ENCODE measurements around the gene GATAD2B. TPM values are rescaled to one million over a fixed set of nuclear protein-coding genes. Genes with fewer than 3 reads are reported as not detected.
A peak's percentile ranks its signal among the peaks of the same experiment; 100 is the strongest.

GATAD2B gene
- total RNA-seq, 1 donor from 2014 or later, result 47.0 TPM

GRCh38 chr1:153773096-153773921, 149.5 kb downstream of the GATAD2B start:
- DNase-seq (ENCODE audit: low spot score), result peak; percentile 66
- Mint-ChIP-seq H3K27me3 (ENCODE audit: low read depth) (no peaks in the 10 kb centered on the region), H3K9me3 (ENCODE audit: low read depth) (no peaks in the 10 kb centered on the region), H3K4me1 (ENCODE audit: low read depth) (peaks cover 23% of the 10 kb centered on the region), H3K4me3 (ENCODE audit: unreplicated experiment) (no peak overlapping the region), H3K27ac (ENCODE audit: unreplicated experiment) (no peak overlapping the region), H3K36me3 (ENCODE audit: low read depth) (peaks cover 10% of the 10 kb centered on the region)
- TF ChIP-seq CTCF (IDR thresholded peaks at IDR 0.05), result no peak

- no peak overlapping the region for H3K4me3 Mint-ChIP-seq (ENCODE audit: unreplicated experiment)
- peaks cover 14% of the 10 kb centered on the region for H3K4me1 Mint-ChIP-seq (ENCODE audit: low read depth)
- peak; percentile 70 for DNase-seq (ENCODE audit: low spot score)
- H3K27me3 Mint-ChIP-seq (ENCODE audit: low read depth), result no peaks in the 10 kb centered on the region
- peak; percentile 69 for TF ChIP-seq CTCF (IDR thresholded peaks at IDR 0.05)
- H3K27ac Mint-ChIP-seq (ENCODE audit: unreplicated experiment), result no peak overlapping the region
- peaks cover 18% of the 10 kb centered on the region for H3K36me3 Mint-ChIP-seq (ENCODE audit: low read depth)
- no peaks in the 10 kb centered on the region for H3K9me3 Mint-ChIP-seq (ENCODE audit: low read depth)
These were observed 150.8 kb downstream of the GATAD2B start for GRCh38 chr1:153771841-153772593.

GRCh38 chr1:153771261-153771660, 151.5 kb downstream of the GATAD2B start:
- Mint-ChIP-seq H3K9me3 (ENCODE audit: low read depth) (no peaks in the 10 kb centered on the region), H3K4me1 (ENCODE audit: low read depth) (peaks cover 8% of the 10 kb centered on the region), H3K36me3 (ENCODE audit: low read depth) (peaks cover 19% of the 10 kb centered on the region), H3K4me3 (ENCODE audit: unreplicated experiment) (no peak overlapping the region), H3K27me3 (ENCODE audit: low read depth) (no peaks in the 10 kb centered on the region), H3K27ac (ENCODE audit: unreplicated experiment) (no peak overlapping the region)
- peak; percentile 34 for DNase-seq (ENCODE audit: low spot score)
- TF ChIP-seq CTCF (IDR thresholded peaks at IDR 0.05), result no peak

- DNase-seq (ENCODE audit: low spot score), result no peak
- H3K4me3 Mint-ChIP-seq (ENCODE audit: unreplicated experiment), result no peak overlapping the region
- no peak overlapping the region for H3K27ac Mint-ChIP-seq (ENCODE audit: unreplicated experiment)
- H3K27me3 Mint-ChIP-seq (ENCODE audit: low read depth), result no peaks in the 10 kb centered on the region
- peaks cover 4% of the 10 kb centered on the region for H3K4me1 Mint-ChIP-seq (ENCODE audit: low read depth)
- peaks cover 21% of the 10 kb centered on the region for H3K36me3 Mint-ChIP-seq (ENCODE audit: low read depth)
- H3K9me3 Mint-ChIP-seq (ENCODE audit: low read depth), result no peaks in the 10 kb centered on the region
- no peak for TF ChIP-seq CTCF (IDR thresholded peaks at IDR 0.05)
These were observed 152.0 kb downstream of the GATAD2B start for GRCh38 chr1:153770797-153771196.

GRCh38 chr1:153769221-153769620, 153.6 kb downstream of the GATAD2B start:
- no peak overlapping the region for H3K4me3 Mint-ChIP-seq (ENCODE audit: unreplicated experiment)

More at GRCh38 chr1:153769221-153769620, 153.6 kb downstream of the GATAD2B start:
- no peak for DNase-seq (ENCODE audit: low spot score)
- H3K4me1 Mint-ChIP-seq (ENCODE audit: low read depth), result no peaks in the 10 kb centered on the region
- H3K36me3 Mint-ChIP-seq (ENCODE audit: low read depth), result peaks cover 26% of the 10 kb centered on the region
- TF ChIP-seq CTCF (IDR thresholded peaks at IDR 0.05), result no peak
- no peaks in the 10 kb centered on the region for H3K27me3 Mint-ChIP-seq (ENCODE audit: low read depth)
- no peaks in the 10 kb centered on the region for H3K9me3 Mint-ChIP-seq (ENCODE audit: low read depth)
- H3K27ac Mint-ChIP-seq (ENCODE audit: unreplicated experiment), result no peak overlapping the region
